Measurements from ENCODE around the gene CSAD.

Gene CSAD

GRCh38 chr12:53194973-53195372 is 14.2 kb upstream of the CSAD start:
- H3K27ac ChIP-seq (ENCODE audit: low read length): no peak overlapping the region
- TF ChIP-seq EZH2phosphoT487 (IDR thresholded peaks at IDR 0.05; ENCODE audit: low read depth): no peak
- no peak for TF ChIP-seq CTCF (IDR thresholded peaks at IDR 0.05; ENCODE audit: low read depth, low read length)
- peaks cover 15% of the 10 kb centered on the region for H3K4me1 ChIP-seq (ENCODE audit: low read length)
- no peak overlapping the region for H3K4me2 ChIP-seq (ENCODE audit: low read length)
- H4K20me1 ChIP-seq (ENCODE audit: insufficient read depth, low read length): no peaks in the 10 kb centered on the region
- no peaks in the 10 kb centered on the region for H3K9me3 ChIP-seq (ENCODE audit: insufficient read depth, low read length)
- no peaks in the 10 kb centered on the region for H3K27me3 ChIP-seq (ENCODE audit: low read depth, low read length)
- H2AFZ ChIP-seq (ENCODE audit: low read depth, low read length): no peak overlapping the region
- H3K36me3 ChIP-seq (replicated peaks; ENCODE audit: low read depth, low read length): peaks cover 8% of the 10 kb centered on the region
- no peak overlapping the region for H3K4me3 ChIP-seq (ENCODE audit: low read length)
- H3K9ac ChIP-seq (ENCODE audit: low read length): no peak overlapping the region
- H3K79me2 ChIP-seq (ENCODE audit: low read length): no peaks in the 10 kb centered on the region

- Histone ChIP-seq H3K4me2 (ENCODE audit: low read length) (no peak overlapping the region), H2AFZ (ENCODE audit: low read depth, low read length) (no peak overlapping the region), H4K20me1 (ENCODE audit: insufficient read depth, low read length) (no peaks in the 10 kb centered on the region), H3K79me2 (ENCODE audit: low read length) (no peaks in the 10 kb centered on the region), H3K36me3 (replicated peaks; ENCODE audit: low read depth, low read length) (peaks cover 8% of the 10 kb centered on the region), H3K27me3 (ENCODE audit: low read depth, low read length) (no peaks in the 10 kb centered on the region), H3K27ac (ENCODE audit: low read length) (no peak overlapping the region), H3K9ac (ENCODE audit: low read length) (no peak overlapping the region), H3K4me3 (ENCODE audit: low read length) (no peak overlapping the region), H3K4me1 (ENCODE audit: low read length) (peaks cover 11% of the 10 kb centered on the region), H3K9me3 (ENCODE audit: insufficient read depth, low read length) (no peaks in the 10 kb centered on the region)
- TF ChIP-seq EZH2phosphoT487 (IDR thresholded peaks at IDR 0.05; ENCODE audit: low read depth): no peak
Measured at GRCh38 chr12:53193985-53194716, 13.4 kb upstream of the CSAD start.

GRCh38 chr12:53193040-53193439 is 12.3 kb upstream of the CSAD start:
- Histone ChIP-seq H4K20me1 (ENCODE audit: insufficient read depth, low read length) (no peaks in the 10 kb centered on the region), H3K36me3 (replicated peaks; ENCODE audit: low read depth, low read length) (peaks cover 10% of the 10 kb centered on the region), H3K79me2 (ENCODE audit: low read length) (no peaks in the 10 kb centered on the region), H3K9me3 (ENCODE audit: insufficient read depth, low read length) (no peaks in the 10 kb centered on the region), H3K4me1 (ENCODE audit: low read length) (peaks cover 3% of the 10 kb centered on the region), H2AFZ (ENCODE audit: low read depth, low read length) (no peak overlapping the region), H3K27ac (ENCODE audit: low read length) (no peak overlapping the region), H3K9ac (ENCODE audit: low read length) (no peak overlapping the region), H3K4me3 (ENCODE audit: low read length) (no peak overlapping the region), H3K4me2 (ENCODE audit: low read length) (no peak overlapping the region), H3K27me3 (ENCODE audit: low read depth, low read length) (no peaks in the 10 kb centered on the region)
- no peak for TF ChIP-seq EZH2phosphoT487 (IDR thresholded peaks at IDR 0.05; ENCODE audit: low read depth)
- TF ChIP-seq CTCF (IDR thresholded peaks at IDR 0.05; ENCODE audit: low read depth, low read length): no peak

GRCh38 chr12:53192531-53193021 is 11.9 kb upstream of the CSAD start:
- Histone ChIP-seq H3K9ac (ENCODE audit: low read length) (no peak overlapping the region), H3K4me2 (ENCODE audit: low read length) (no peak overlapping the region), H2AFZ (ENCODE audit: low read depth, low read length) (no peak overlapping the region), H3K4me3 (ENCODE audit: low read length) (no peak overlapping the region), H3K36me3 (replicated peaks; ENCODE audit: low read depth, low read length) (peaks cover 14% of the 10 kb centered on the region), H3K4me1 (ENCODE audit: low read length) (no peaks in the 10 kb centered on the region), H4K20me1 (ENCODE audit: insufficient read depth, low read length) (no peaks in the 10 kb centered on the region), H3K79me2 (ENCODE audit: low read length) (no peaks in the 10 kb centered on the region), H3K27me3 (ENCODE audit: low read depth, low read length) (no peaks in the 10 kb centered on the region), H3K9me3 (ENCODE audit: insufficient read depth, low read length) (no peaks in the 10 kb centered on the region), H3K27ac (ENCODE audit: low read length) (no peak overlapping the region)
- TF ChIP-seq CTCF (IDR thresholded peaks at IDR 0.05; ENCODE audit: low read depth, low read length) (no peak), EZH2phosphoT487 (IDR thresholded peaks at IDR 0.05; ENCODE audit: low read depth) (no peak)

Data from OCI-LY3 (cell line).